HCT116 (cell line): ENCODE results near the gene ITGA4. TPM values are rescaled to one million over a fixed set of nuclear protein-coding genes. Genes with fewer than 3 reads are reported as not detected.

Experiments
- ATAC-seq: fragments of 200-7000 bp; cut with Tn5 transposase; 2 replicates; pipeline ENCODE4 v1.9.1; 2020; ENCODE audit warnings: mild to moderate bottlenecking, moderate library complexity
- BruUV-seq: library from RNA; stranded (reverse); fragments of 400-500 nt; replicated peaks from 2 replicates; lab custom pipeline; 2021; lab: Mats Ljungman, UMichigan
- CTCF ChIA-PET: fragments of 300-600 bp; sonication (Branson Sonifier 250); formaldehyde crosslinking; loops from one replicate; lab custom pipeline; 2021; ENCODE audit warnings: antibody characterized with exemption; lab: Charles Lee
- POLR2A ChIA-PET: fragments of 300-600, 350-600 bp; sonication (Branson Sonifier 250); formaldehyde crosslinking; loops from one replicate; lab custom pipeline; 2021; ENCODE audit warnings: antibody characterized with exemption; lab: Charles Lee
- RAD21 ChIA-PET, 2 experiments: fragments of 300-600 bp; sonication (Branson Sonifier 250); formaldehyde crosslinking; loops; one replicate each; lab custom pipeline; 2023; ENCODE audit warnings: low total read pairs in 2 of 2; ENCODE audit not compliant: uncharacterized antibody in 2 of 2, unreplicated experiment in 2 of 2, low non-redundant PET in 1 of 2; lab: Charles Lee
- DNase-seq: peaks from one replicate; pipeline ENCODE4 v3.0.0-alpha.2; 2010; ENCODE audit warnings: low read depth, low spot score
- H2AFZ ChIP-seq: fragments of 200-600 bp; shearing (Covaris generic), sonication (generic); 2 replicates; pipeline ENCODE4 v1.6.1; 2017; ENCODE audit warnings: low read depth, mixed run types, mixed read lengths, antibody characterized with exemption, low read length; ENCODE audit not compliant: poor library complexity, severe bottlenecking
- H3K27ac ChIP-seq: 2 replicates; pipeline ENCODE4 v1.5.1; 2012; ENCODE audit warnings: low read depth, low read length
- H3K27me3 ChIP-seq: fragments of 200-600 bp; sonication (generic); 2 replicates; pipeline ENCODE4 v1.6.1; 2016; ENCODE audit warnings: mixed run types, low read length, mixed read lengths; ENCODE audit not compliant: insufficient read depth
- H3K36me3 ChIP-seq, 2 experiments: fragments of 200-500 bp in 1 of 2; fragments of 200-600 bp in 1 of 2; sonication (Bioruptor generic) in 1 of 2; sonication (generic) in 1 of 2; 2 replicates each; pipeline versions ENCODE4 v1.5.1 to v1.6.1; 2014 to 2016; ENCODE audit warnings: low read length in 2 of 2, inconsistent platforms in 1 of 2, mixed read lengths in 1 of 2, mixed run types in 1 of 2; ENCODE audit not compliant: insufficient read depth in 2 of 2, control insufficient read depth in 1 of 2
- H3K4me1 ChIP-seq, 2 experiments: fragments of 200-600 bp in 1 of 2; sonication (generic) in 1 of 2; 2 replicates each; pipeline versions ENCODE4 v1.5.1 to v1.6.1; 2012 to 2017; ENCODE audit warnings: low read length in 2 of 2, inconsistent platforms in 1 of 2, mild to moderate bottlenecking in 1 of 2, mixed read lengths in 1 of 2, mixed run types in 1 of 2, moderate library complexity in 1 of 2; ENCODE audit not compliant: insufficient read depth in 2 of 2, control insufficient read depth in 1 of 2
- H3K4me2 ChIP-seq: fragments of 200-600 bp; sonication (generic); 2 replicates; pipeline ENCODE4 v1.6.1; 2017; ENCODE audit warnings: mixed run types, low read length, mixed read lengths
- H3K4me3 ChIP-seq, 2 experiments: fragments of 200-600 bp in 1 of 2; sonication (generic) in 1 of 2; replicated peaks in 1 of 2; 2 replicates each; pipeline ENCODE4 v1.5.1; 2011 to 2016; ENCODE audit warnings: low read length in 2 of 2, control low read depth in 1 of 2, low read depth in 1 of 2, mild to moderate bottlenecking in 1 of 2, mixed read lengths in 1 of 2, mixed run types in 1 of 2
- H3K79me2 ChIP-seq: fragments of 200-600 bp; sonication (generic); 2 replicates; pipeline ENCODE4 v1.6.1; 2017; ENCODE audit warnings: mild to moderate bottlenecking, mixed run types, low read length, moderate library complexity, mixed read lengths; ENCODE audit not compliant: insufficient read depth
- H3K9ac ChIP-seq: fragments of 200-600 bp; sonication (generic); 2 replicates; pipeline ENCODE4 v1.6.1; 2016; ENCODE audit warnings: low read length, mixed read lengths
- H3K9me2 ChIP-seq: fragments of 200-600 bp; sonication (generic), shearing (Covaris generic); 2 replicates; pipeline ENCODE4 v1.6.1; 2017; ENCODE audit warnings: mixed run types, mild to moderate bottlenecking, moderate library complexity; ENCODE audit not compliant: insufficient read depth
- H3K9me3 ChIP-seq, 2 experiments: fragments of 200-500 bp in 1 of 2; fragments of 200-600 bp in 1 of 2; sonication (Bioruptor generic) in 1 of 2; sonication (generic) in 1 of 2; 2 replicates each; pipeline ENCODE4 v1.6.1; 2014 to 2017; ENCODE audit warnings: low read length in 2 of 2, mixed read lengths in 2 of 2, inconsistent platforms in 1 of 2, low read depth in 1 of 2, mild to moderate bottlenecking in 1 of 2, mixed run types in 1 of 2, moderate library complexity in 1 of 2; ENCODE audit not compliant: control insufficient read depth in 1 of 2, insufficient read depth in 1 of 2
- H4K20me1 ChIP-seq: fragments of 200-600 bp; sonication (generic), shearing (Covaris generic); 2 replicates; pipeline ENCODE4 v1.6.1; 2017; ENCODE audit warnings: mixed run types, mild to moderate bottlenecking, moderate library complexity; ENCODE audit not compliant: insufficient read depth
- CTCF ChIP-seq, 3 experiments: fragments of 200-600 bp in 1 of 3; sonication (generic) in 1 of 3; IDR thresholded peaks in 2 of 3; conservative IDR thresholded peaks in 1 of 3; 2 replicates each; pipeline ENCODE4 v1.5.1; 2012 to 2017; ENCODE audit warnings: low read depth in 2 of 3, low read length in 2 of 3, antibody characterized with exemption in 1 of 3, borderline replicate concordance in 1 of 3, control low read depth in 1 of 3, mild to moderate bottlenecking in 1 of 3, mixed read lengths in 1 of 3, mixed run types in 1 of 3, moderate library complexity in 1 of 3; ENCODE audit not compliant: insufficient read depth in 1 of 3
- ELF1 ChIP-seq: IDR thresholded peaks from 2 replicates; pipeline ENCODE4 v1.6.1; 2012; ENCODE audit warnings: low read depth, borderline replicate concordance
- EZH2phosphoT487 ChIP-seq: fragments of 200-600 bp; IDR thresholded peaks from 2 replicates; pipeline ENCODE4 v1.6.1; 2018; ENCODE audit warnings: antibody characterized with exemption, borderline replicate concordance
- FOSL1 ChIP-seq: IDR thresholded peaks from 2 replicates; pipeline ENCODE4 v1.6.1; 2012; ENCODE audit warnings: low read depth
- POLR2A ChIP-seq: IDR thresholded peaks from 2 replicates; pipeline ENCODE4 v1.7.0; 2011; ENCODE audit warnings: borderline replicate concordance; ENCODE audit not compliant: insufficient read depth, insufficient read length; ENCODE audit errors: extremely low read depth
- SP1 ChIP-seq: IDR thresholded peaks from 2 replicates; pipeline ENCODE4 v1.6.1; 2012; ENCODE audit warnings: low read depth
- SRF ChIP-seq: IDR thresholded peaks from 2 replicates; pipeline ENCODE4 v1.6.1; 2012; ENCODE audit warnings: low read depth
- TCF7L2 ChIP-seq: IDR thresholded peaks from 2 replicates; pipeline ENCODE4 v1.7.0; 2011; ENCODE audit warnings: borderline replicate concordance, inconsistent platforms; ENCODE audit not compliant: insufficient read depth, insufficient read length; ENCODE audit errors: extremely low read depth
- ZBTB33 ChIP-seq: IDR thresholded peaks from 2 replicates; pipeline ENCODE4 v1.6.1; 2011; ENCODE audit warnings: mild to moderate bottlenecking, low read length, moderate library complexity; ENCODE audit not compliant: insufficient replicate concordance; ENCODE audit errors: extremely low read depth
- ZNF274 ChIP-seq: fragments of 200-500 bp; sonication (Bioruptor generic); IDR thresholded peaks from 2 replicates; pipeline ENCODE4 v1.6.1; 2014; ENCODE audit warnings: mild to moderate bottlenecking, low read depth, low read length, inconsistent platforms
- intact Hi-C: fragments of 100-400 bp; cut with micrococcal nuclease; formaldehyde crosslinking; loops from 2 replicates; pipeline ENCODE4 v1.10.0; 2022
- total RNA-seq: library from RNA; stranded (reverse); gene quantifications from one replicate; pipeline ENCODE4 v1.2.1, GENCODE V29; 2021; ENCODE audit not compliant: unreplicated experiment

ITGA4 gene
- total RNA-seq, 1 experiment from 2014 or later: 0.49 TPM

- intact Hi-C loops: no loop called here
- no peaks in the 10 kb centered on the region for H4K20me1 ChIP-seq
- no peaks in the 10 kb centered on the region for H3K27me3 ChIP-seq
- no peak overlapping the region for H2AFZ ChIP-seq
- 0 out of 2 replicates have a peak, but pooled peaks cover 3% of the 10 kb centered on the region for H3K9me2 ChIP-seq
- no peak overlapping the region for H3K9ac ChIP-seq
- no peak overlapping the region for H3K27ac ChIP-seq
- H3K4me1 ChIP-seq: no peaks in the 10 kb centered on the region
- no peak for DNase-seq
- H3K9me3 ChIP-seq: no peaks in the 10 kb centered on the region
- no peaks in the 10 kb centered on the region for H3K79me2 ChIP-seq
- H3K4me2 ChIP-seq: no peak overlapping the region
- ChIA-PET POLR2A (no interaction called here), RAD21 (no interaction called here), CTCF (interaction anchor here (1.0 kb wide), 1 partner anchor 190 kb away, joined by 3 read pairs; no protein-coding TSS in a partner anchor)
- peak in 2 of 3 experiments; percentile 27 to 57; a peak in 3 of 6 replicates for TF ChIP-seq CTCF (IDR thresholded peaks at IDR 0.05 in 2 of 3, conservative IDR thresholded peaks at IDR 0.05 in 1 of 3; ENCODE audit: borderline replicate concordance in 1 of 3, insufficient read depth in 1 of 3, low read depth in 2 of 3, low read length in 2 of 3)
- TF ChIP-seq TCF7L2: no peak
- TF ChIP-seq EZH2phosphoT487: no peak
- no peak for TF ChIP-seq ELF1
- no peak for TF ChIP-seq SP1
- ATAC-seq: peak; percentile 67; the same call in 1 of the 2 replicates
- H3K4me3 ChIP-seq: no peak overlapping the region
- no peaks in the 10 kb centered on the region for H3K36me3 ChIP-seq
- BruUV-seq: no TSS peak
Observed at GRCh38 chr2:181430406-181431118, 26.6 kb upstream of the ITGA4 start.

- 0 out of 2 replicates have a peak, but pooled peaks cover 3% of the 10 kb centered on the region for H3K9me2 ChIP-seq
- H3K79me2 ChIP-seq: no peaks in the 10 kb centered on the region
- H3K4me2 ChIP-seq: no peak overlapping the region
- no peak overlapping the region for H2AFZ ChIP-seq
- H3K9ac ChIP-seq: no peak overlapping the region
- RAD21 ChIA-PET: no interaction called here
- H3K27ac ChIP-seq: no peak overlapping the region
- H3K4me1 ChIP-seq: no peaks in the 10 kb centered on the region
- no TSS peak for BruUV-seq
- DNase-seq: no peak
- no peaks in the 10 kb centered on the region for H3K27me3 ChIP-seq
- no peak overlapping the region for H3K4me3 ChIP-seq
- POLR2A ChIA-PET: no interaction called here
- no peaks in the 10 kb centered on the region for H3K9me3 ChIP-seq
- H3K36me3 ChIP-seq: no peaks in the 10 kb centered on the region
- TF ChIP-seq SRF: no peak
- no peak for TF ChIP-seq SP1
- TF ChIP-seq ZNF274: no peak
- no peak for TF ChIP-seq FOSL1
- TF ChIP-seq POLR2A: no peak
- TF ChIP-seq CTCF (IDR thresholded peaks at IDR 0.05 in 2 of 3, conservative IDR thresholded peaks at IDR 0.05 in 1 of 3; ENCODE audit: borderline replicate concordance in 1 of 3, insufficient read depth in 1 of 3, low read depth in 2 of 3, low read length in 2 of 3): peak in 2 of 3 experiments; percentile 4 to 10; a peak in 1 of 6 replicates
- no peak for TF ChIP-seq ZBTB33
- CTCF ChIA-PET: interaction anchor here (1.0 to 1.2 kb wide), 3 partner anchors 35 to 284 kb away, joined by 3 to 11 read pairs (median 4); no protein-coding TSS in a partner anchor
- H4K20me1 ChIP-seq: no peaks in the 10 kb centered on the region
- ATAC-seq: no peak
- intact Hi-C loops: no loop called here
Observed at GRCh38 chr2:181431674-181432073, 25.5 kb upstream of the ITGA4 start.
